BJ (cell line): ENCODE measurements around the gene TMEM30B. TPM values are rescaled to one million over a fixed set of nuclear protein-coding genes. Genes with fewer than 3 reads are reported as not detected.

Source experiments
- CTCF ChIA-PET: fragments of 350-600 bp; formaldehyde crosslinking; extraction: SDS; loops from one replicate; lab custom pipeline; 2021; ENCODE audit warnings: antibody characterized with exemption, inconsistent platforms; lab: Yijun Ruan, JAX
- POLR2A ChIA-PET: fragments of 300-600 bp; sonication (Branson Sonifier 250); formaldehyde crosslinking; extraction: SDS; loops from one replicate; lab custom pipeline; 2021; ENCODE audit warnings: antibody characterized with exemption; lab: Charles Lee
- DNase-seq: peaks from one replicate; pipeline ENCODE4 v3.0.0-alpha.2; 2011; ENCODE audit warnings: low read depth
- H3K27me3 ChIP-seq: 2 replicates; pipeline ENCODE4 v1.6.0; 2011; ENCODE audit warnings: low read length; ENCODE audit not compliant: control insufficient read depth, insufficient read depth
- H3K36me3 ChIP-seq: 2 replicates; pipeline ENCODE4 v1.5.1; 2011; ENCODE audit warnings: low read length; ENCODE audit not compliant: control insufficient read depth, insufficient read depth
- H3K4me3 ChIP-seq: 2 replicates; pipeline ENCODE4 v1.5.1; 2011; ENCODE audit warnings: low read depth, mild to moderate bottlenecking, control low read depth, low read length
- CTCF ChIP-seq: IDR thresholded peaks from 2 replicates; pipeline ENCODE4 v1.5.1; 2011; ENCODE audit warnings: low read depth, mild to moderate bottlenecking, control low read depth, inconsistent platforms, low read length, moderate library complexity; ENCODE audit not compliant: insufficient read depth
- polyA minus RNA-seq: library from RNA; depleted of rRNA, polyadenylated mRNA; stranded (reverse); fragments of >200 nt; gene quantifications from 2 replicates; pipeline ENCODE4 v1.2.3, GENCODE V29; 2011; rRNA and poly(A)+ RNA removed
- polyA plus RNA-seq: library from polyadenylated mRNA; depleted of rRNA; stranded (reverse); fragments of >200 nt; gene quantifications from 2 replicates; pipeline ENCODE4 v1.2.3, GENCODE V29; 2011; rRNA removed

The TMEM30B gene
- polyA plus RNA-seq (0.06 and 0.32 TPM in 2 replicates), polyA minus RNA-seq (0.05 and 0.14 TPM in 2 replicates)

GRCh38 chr14:61281186-61281947, at the start of gene TMEM30B:
TSS of gene TMEM30B (minus strand) at chr14:61281338. CDS start at chr14:61281147, 191 bp downstream.
- POLR2A ChIA-PET: no interaction called here
- Histone ChIP-seq H3K36me3 (no peaks in the 10 kb centered on the region), H3K27me3 (peaks cover 7% of the 10 kb centered on the region), H3K4me3 (peak within 1 kb of the TSS; percentile 34)
- CTCF ChIA-PET: interaction anchor here (0.6 to 3.1 kb wide), 8 partner anchors 9 to 1036 kb away, joined by 3 to 12 read pairs (median 4); no protein-coding TSS in a partner anchor
- no peak for TF ChIP-seq CTCF
- no peak for DNase-seq

GRCh38 chr14:61330511-61330910, 49.4 kb upstream of the TMEM30B start:
- CTCF ChIA-PET: no interaction called here
- POLR2A ChIA-PET: no interaction called here
- Histone ChIP-seq H3K36me3 (no peaks in the 10 kb centered on the region), H3K27me3 (peaks cover 3% of the 10 kb centered on the region; the same call in 1 of the 2 replicates), H3K4me3 (no peak overlapping the region)
- no peak for TF ChIP-seq CTCF
- no peak for DNase-seq

GRCh38 chr14:61329478-61330051, 48.4 kb upstream of the TMEM30B start:
- no peak for DNase-seq
- POLR2A ChIA-PET: no interaction called here
- Histone ChIP-seq H3K27me3 (peaks cover 3% of the 10 kb centered on the region; the same call in 1 of the 2 replicates), H3K36me3 (no peaks in the 10 kb centered on the region), H3K4me3 (no peak overlapping the region)
- TF ChIP-seq CTCF: no peak
- CTCF ChIA-PET: no interaction called here

- H3K27me3 ChIP-seq: peaks cover under 1% of the 10 kb centered on the region
- TF ChIP-seq CTCF: no peak
- H3K36me3 ChIP-seq: no peaks in the 10 kb centered on the region
- POLR2A ChIA-PET: no interaction called here
- CTCF ChIA-PET: no interaction called here
- no peak overlapping the region for H3K4me3 ChIP-seq
- DNase-seq: no peak
Measured at GRCh38 chr14:61328626-61329262, 47.6 kb upstream of the TMEM30B start.

- CTCF ChIA-PET: no interaction called here
- POLR2A ChIA-PET: no interaction called here
- no peak for DNase-seq
Measured at GRCh38 chr14:61326847-61327246, 45.7 kb upstream of the TMEM30B start.

More at GRCh38 chr14:61326847-61327246, 45.7 kb upstream of the TMEM30B start:
- TF ChIP-seq CTCF: no peak
- Histone ChIP-seq H3K36me3 (no peaks in the 10 kb centered on the region), H3K4me3 (no peak overlapping the region), H3K27me3 (peaks cover 13% of the 10 kb centered on the region)
